Smooth muscle cell of the brain vasculature (primary cell): ENCODE measurements around the gene GPC5.
"Not testable (repeated sequence)": the region's sequence is repeated elsewhere in the genome, so short reads cannot be mapped to it uniquely, and the experiment has no call there.

Source experiments
- DNase-seq: peaks from one replicate; pipeline ENCODE4 v3.0.0-alpha.2; 2012; ENCODE audit warnings: low read depth, low spot score

GPC5 gene

GRCh38 chr13:91768746-91769145, 370.3 kb downstream of the GPC5 start:
- no peak for DNase-seq

GRCh38 chr13:91771229-91771628, 372.8 kb downstream of the GPC5 start:
- no peak for DNase-seq

GRCh38 chr13:91773591-91774227, 375.3 kb downstream of the GPC5 start:
- no peak for DNase-seq

GRCh38 chr13:91774397-91774796, 376.0 kb downstream of the GPC5 start:
- DNase-seq: no peak

GRCh38 chr13:91776611-91777193, 378.3 kb downstream of the GPC5 start:
- DNase-seq: no peak

- DNase-seq: no peak
Measured at GRCh38 chr13:91778123-91778522, 379.7 kb downstream of the GPC5 start.

- not testable (repeated sequence) for DNase-seq
Measured at GRCh38 chr13:91781982-91782691, 383.7 kb downstream of the GPC5 start.

GRCh38 chr13:91785431-91786119, 387.2 kb downstream of the GPC5 start:
- no peak for DNase-seq

- DNase-seq: no peak
Measured at GRCh38 chr13:91792054-91792453, 393.6 kb downstream of the GPC5 start.

GRCh38 chr13:91797567-91797966, 399.1 kb downstream of the GPC5 start:
- DNase-seq: no peak

- not testable (repeated sequence) for DNase-seq
Measured at GRCh38 chr13:91798338-91798737, 399.9 kb downstream of the GPC5 start.

GRCh38 chr13:91801772-91802171, 403.4 kb downstream of the GPC5 start:
- not testable (repeated sequence) for DNase-seq

GRCh38 chr13:91802957-91803356, 404.5 kb downstream of the GPC5 start:
- DNase-seq: no peak

- DNase-seq: no peak
Measured at GRCh38 chr13:91804724-91805123, 406.3 kb downstream of the GPC5 start.

- DNase-seq: no peak
Measured at GRCh38 chr13:91805605-91806004, 407.2 kb downstream of the GPC5 start.

GRCh38 chr13:91809161-91809560, 410.7 kb downstream of the GPC5 start:
- no peak for DNase-seq

- DNase-seq: no peak
Measured at GRCh38 chr13:91813253-91813652, 414.8 kb downstream of the GPC5 start.

- no peak for DNase-seq
Measured at GRCh38 chr13:91816263-91816807, 417.9 kb downstream of the GPC5 start.

GRCh38 chr13:91817250-91817649, 418.8 kb downstream of the GPC5 start:
- no peak for DNase-seq

- no peak for DNase-seq
Measured at GRCh38 chr13:91824416-91824815, 426.0 kb downstream of the GPC5 start.

- DNase-seq: no peak
Measured at GRCh38 chr13:91825516-91825915, 427.1 kb downstream of the GPC5 start.

- no peak for DNase-seq
Measured at GRCh38 chr13:91836553-91836952, 438.1 kb downstream of the GPC5 start.
